GM12874 (cell line): ENCODE results near the gene WWOX.

ENCODE experiments used
- CTCF ChIP-seq: IDR thresholded peaks from 2 replicates; pipeline ENCODE4 v1.5.1; 2011; ENCODE audit warnings: low read depth, mild to moderate bottlenecking, control low read depth, low read length, moderate library complexity; ENCODE audit not compliant: insufficient read depth

Gene WWOX

DNA sequence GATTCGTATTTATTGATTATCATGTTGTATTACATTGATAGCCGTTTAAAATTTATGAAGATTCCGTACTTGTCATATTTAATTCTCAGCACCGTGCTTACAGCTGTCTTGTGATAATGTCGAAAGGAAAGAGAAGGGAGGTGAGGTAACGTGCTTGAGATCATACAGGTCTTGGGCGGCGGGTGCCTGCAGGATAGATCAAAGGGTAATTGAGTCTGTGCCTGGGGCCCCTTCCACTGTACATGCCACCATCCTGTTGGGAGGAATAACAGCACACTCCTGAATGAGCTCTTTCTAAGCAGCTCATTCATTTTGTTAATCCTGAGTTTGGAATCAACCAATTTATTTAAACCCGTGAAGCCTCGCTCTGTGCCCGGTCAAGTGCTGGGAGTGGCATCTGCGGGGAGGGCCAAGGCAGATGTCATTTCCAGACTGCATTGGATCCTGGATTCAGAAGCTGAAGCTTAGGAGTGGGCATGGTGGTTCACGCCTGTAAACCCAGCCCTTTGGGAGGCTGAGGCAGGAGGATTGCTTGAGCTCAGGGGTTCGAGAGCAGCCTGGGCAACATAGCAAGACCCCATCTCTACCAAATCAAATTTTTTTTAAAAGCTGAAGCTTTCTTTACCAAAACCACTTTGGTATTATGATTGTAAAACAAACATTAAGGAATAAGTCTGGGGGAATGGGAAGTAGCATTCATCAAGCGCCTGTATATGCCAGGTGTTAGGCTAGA, 25.8 kb downstream of the WWOX start:
- no peak for TF ChIP-seq CTCF

DNA sequence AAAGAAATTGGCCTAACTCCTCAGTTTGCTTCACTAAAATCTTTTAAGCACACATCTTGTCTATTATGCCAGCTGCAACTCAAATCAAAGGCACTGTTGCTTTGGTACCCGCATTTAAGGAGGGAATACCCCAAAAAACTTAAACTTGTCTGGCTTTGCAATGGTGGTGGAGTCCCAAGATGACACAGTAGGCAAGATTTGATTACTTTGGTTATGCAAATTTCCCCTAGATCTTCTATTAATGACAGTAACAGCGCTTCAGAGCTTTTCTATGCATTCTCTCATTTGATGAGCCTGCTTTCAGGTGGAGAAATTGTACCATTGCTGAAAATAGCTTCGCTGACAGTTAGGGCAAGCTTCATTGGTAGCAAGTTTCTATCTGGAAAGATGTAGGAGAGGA, 27.2 kb downstream of the WWOX start:
- no peak for TF ChIP-seq CTCF

GRCh38 chr16:78127130-78127529, 27.7 kb downstream of the WWOX start:
- no peak for TF ChIP-seq CTCF

DNA sequence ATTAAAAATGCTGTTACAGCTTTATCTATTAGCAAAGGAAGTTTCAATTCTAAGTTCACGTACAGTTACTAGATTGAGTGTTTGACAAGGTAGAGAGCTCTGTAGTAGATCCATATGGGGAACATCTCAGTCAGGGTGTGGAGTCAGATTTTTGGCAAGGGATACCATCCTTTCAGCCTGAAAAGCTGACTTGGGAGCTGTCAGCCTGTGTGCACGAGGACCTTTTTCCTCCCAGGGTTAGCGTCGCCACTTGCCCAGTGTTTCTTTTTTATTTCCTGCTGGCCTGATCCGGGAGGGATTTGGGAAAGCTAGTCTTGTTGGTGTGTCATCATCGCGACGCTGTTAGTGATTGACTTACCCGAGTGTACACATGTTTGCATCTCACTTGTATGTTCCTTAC, 29.5 kb downstream of the WWOX start:
- no peak for TF ChIP-seq CTCF

- TF ChIP-seq CTCF, result no peak
Measured at GRCh38 chr16:78129349-78129748, 29.9 kb downstream of the WWOX start.

DNA sequence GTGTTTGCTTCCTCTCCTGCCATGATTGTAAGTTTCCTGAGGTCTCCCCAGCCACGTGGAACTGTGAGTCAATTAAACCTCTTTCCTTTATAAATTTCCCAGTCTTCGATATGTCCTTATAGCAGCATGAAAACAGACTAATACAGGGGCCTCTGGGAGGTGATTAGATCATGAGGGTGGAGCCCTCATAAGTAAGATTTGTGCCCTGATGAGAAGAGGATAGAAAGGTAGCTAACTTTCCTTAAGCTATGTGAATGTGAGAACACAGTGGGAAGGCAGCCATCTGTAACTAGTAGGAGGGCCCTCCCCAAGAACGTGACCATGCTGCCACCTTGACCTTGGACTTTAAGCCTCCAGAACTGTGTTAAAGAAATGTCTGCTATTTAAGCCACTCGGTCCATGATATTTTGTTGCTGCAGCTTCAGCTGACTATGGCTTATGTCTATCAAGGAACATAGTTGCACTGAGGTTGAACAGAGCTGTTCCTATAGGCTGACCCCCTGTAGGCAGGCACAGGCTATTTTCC, 30.7 kb downstream of the WWOX start:
- TF ChIP-seq CTCF, result no peak

DNA sequence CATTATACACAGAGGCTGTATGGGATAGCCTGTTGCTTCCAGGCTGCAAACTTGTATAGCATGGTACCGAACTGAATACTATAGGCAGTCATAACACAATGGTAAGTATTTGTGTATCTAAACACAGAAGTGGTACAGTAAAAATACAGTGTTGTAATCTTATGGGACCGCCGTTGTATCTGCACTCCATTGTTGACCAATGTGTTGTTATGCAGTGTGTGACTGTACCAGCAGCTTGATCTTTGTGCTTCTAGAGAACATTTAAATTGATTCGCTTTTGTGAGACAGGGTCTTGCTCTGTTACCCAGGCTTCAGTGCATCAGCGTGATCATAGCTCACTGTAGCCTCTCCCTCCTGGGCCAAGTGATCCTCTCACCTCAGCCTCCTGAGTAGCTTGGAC, 31.5 kb downstream of the WWOX start:
- no peak for TF ChIP-seq CTCF

DNA sequence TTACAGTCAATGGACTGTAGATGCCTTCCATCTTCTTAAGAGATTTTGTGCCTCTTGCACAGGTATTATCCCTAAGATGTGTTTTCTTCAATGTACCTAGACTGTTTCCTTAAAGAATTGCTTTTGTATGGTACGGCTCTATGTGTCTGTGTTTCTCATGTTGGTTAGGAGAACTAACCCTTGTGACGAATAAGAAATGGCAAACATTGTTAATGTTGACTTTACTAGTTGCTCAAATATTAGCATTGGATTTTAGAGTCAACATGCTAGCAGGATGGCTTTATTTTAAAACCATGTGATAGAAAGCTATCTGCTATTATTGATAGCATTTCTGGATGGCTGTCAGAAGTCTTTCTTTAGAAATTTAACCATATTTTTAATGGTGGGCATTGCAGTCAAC, 34.5 kb downstream of the WWOX start:
- TF ChIP-seq CTCF, result no peak
